GM21526 (cell line): Measurements from ENCODE around the gene SCN5A.

Experiments
- ATAC-seq: cut with Tn5 transposase; IDR thresholded peaks from one replicate; pipeline ENCODE4 v1.9.1; 2021; ENCODE audit warnings: moderate library complexity; ENCODE audit not compliant: unreplicated experiment, low FRiP score

SCN5A gene

DNA sequence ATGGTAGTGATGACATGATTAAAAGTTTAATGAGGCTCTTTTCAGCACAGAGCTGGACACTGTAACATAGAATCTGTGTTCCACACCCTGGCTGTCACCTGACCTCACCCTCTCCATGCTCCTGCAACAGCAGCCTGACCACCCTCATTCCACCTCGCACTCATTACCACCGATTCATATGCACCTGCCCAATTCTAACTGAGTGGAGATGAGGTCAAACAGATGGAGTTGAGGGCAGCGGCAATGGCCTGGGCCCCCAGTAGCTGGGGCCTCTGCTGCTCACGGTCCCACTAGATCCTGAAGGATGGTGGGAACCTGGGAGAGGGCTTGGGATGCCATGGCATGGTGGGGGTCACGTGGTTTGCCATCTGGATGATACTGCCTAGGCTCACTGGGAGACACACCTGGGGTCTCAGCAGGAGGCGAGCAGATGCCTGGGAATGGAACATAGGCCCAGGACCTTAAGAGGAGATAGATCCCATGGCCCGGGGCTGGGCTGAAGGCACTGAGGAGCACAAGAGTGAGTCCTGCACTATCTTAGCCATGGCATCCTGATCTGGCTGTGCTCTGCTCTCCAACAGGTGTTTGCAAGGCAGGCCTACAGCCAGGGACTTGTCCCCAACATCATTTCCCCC lies 1.3 kb downstream of the SCN5A start:
- ATAC-seq, result no peak

DNA sequence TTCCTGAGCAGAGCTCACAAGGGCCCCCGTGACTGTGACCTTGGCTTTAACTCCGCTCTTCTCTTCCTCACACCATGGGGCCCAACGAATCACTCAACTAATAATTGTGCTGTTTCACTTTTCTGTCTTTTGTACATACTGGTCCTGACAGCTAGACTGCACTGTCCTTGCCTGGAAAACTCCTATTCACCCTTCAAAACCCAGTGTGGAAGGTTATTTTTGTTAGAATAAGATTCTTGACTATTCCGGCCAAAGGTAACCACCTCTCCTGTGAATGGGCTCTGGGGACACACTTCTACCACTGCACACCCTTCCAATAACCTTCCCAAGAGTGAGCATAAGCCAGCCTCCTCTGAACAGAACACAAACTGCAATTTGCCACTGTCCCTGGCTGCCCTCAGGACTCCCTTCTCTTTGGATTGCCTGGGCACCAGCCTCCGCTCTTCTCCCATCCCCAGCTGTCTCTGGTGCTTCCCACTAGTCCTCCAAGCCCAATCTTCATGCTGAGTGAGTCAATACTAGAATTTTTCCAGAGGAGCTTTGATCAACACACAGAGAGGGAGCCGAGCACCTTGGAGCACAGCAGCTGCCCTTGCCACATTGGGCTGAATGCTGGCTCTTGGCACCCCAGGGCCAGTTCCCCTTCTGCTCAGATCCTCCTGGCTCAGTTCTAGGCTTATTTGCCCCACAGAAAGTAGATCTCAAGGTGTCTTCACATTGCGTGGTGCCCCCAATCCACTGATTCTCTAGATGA lies 2.1 kb downstream of the SCN5A start:
- ATAC-seq, result no peak

DNA sequence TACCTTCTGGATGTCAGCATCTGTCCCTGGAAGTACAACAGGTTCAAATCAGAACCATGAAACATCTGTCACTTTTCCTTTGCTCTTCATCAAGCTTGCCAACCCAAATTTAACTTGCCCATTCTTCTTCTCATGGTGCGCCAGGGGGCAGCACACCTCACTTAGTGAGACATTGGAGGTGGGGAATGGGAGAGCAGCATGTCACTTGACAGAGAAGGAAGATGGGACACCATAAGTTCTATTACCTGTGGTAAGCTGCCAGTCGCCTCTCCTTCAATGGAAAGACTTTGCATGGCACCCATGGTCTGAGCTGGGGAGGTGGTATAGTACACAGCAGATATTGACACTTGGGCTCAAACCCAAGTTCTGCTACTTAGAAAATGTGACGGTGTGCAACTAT lies 2.9 kb downstream of the SCN5A start:
- no peak for ATAC-seq

DNA sequence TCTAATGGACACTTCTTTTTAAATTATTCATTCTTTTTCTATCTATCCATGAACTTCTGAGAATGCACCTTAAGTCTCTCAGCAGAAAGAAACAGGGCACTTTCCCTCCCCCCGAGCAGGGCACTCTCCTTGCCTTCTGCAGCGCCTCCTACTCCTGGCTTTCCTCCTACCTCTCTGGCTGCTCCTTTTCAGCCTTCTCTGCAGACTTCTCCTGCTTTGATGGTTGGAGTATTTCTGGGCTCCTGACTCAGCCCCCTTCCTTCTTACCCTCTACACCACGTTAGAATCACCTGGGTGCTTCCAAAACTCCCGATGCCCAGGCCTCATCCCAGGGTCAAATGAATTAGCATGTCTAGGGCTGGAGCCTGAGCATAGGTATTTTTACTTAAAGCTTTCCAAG lies 3.4 kb downstream of the SCN5A start:
- no peak for ATAC-seq

DNA sequence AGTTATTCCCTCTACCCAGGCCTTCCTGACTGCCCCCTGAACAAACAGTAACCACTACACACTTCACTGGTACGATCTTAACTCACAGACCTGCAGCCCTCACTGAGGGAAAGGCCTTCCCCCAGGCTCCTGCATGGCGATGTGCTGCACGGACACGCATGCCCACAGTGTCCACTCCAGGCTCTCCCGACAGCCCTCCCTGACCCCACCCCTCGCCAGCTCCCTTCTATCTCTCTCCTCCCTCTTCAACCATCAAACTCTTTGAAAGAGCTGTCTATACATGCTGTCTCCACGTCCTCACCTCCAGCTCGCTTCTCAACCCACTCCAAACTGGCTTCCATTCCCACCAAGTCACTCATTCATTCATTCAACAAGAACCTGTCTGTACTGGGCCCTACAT lies 3.9 kb downstream of the SCN5A start:
- ATAC-seq, result no peak

DNA sequence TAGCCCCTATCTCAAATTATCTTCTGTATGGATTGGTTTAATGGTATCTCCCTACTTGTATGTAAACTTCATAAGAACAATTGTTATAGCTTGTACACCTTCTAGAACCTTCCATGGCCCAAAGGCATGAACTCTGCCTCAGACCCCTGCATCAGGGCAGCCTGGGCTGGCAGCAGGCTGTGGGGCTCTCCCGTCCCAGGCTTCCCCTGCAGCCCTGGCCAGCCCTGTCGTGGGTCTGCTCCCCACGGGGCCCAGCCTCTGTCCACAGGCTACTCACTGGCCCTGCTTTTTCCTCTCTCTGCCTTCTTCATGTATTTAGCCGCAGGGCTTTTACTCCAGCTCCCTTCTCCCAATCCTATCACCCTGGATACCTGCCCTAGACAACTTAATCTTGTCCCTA lies 4.4 kb downstream of the SCN5A start:
- no peak for ATAC-seq

DNA sequence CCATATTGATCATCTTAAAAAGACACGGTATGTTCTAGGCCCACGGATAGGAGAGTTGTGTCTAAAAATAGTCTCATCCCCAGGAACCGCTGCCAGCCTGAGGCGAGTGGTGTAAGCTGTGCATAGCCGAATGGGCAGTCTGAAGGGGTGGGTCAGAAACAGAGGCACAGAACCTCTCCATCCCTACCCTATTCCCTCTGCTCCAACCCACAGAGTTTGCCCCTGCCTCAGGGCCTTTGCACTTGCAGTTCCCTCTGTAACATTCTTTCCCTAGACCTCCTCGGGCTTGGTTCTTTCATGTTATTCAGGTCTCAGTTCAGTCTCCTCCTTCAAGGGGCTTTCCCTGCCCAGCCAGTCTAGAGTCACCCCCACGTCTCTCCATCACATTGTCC lies 4.8 kb downstream of the SCN5A start:
- no peak for ATAC-seq

DNA sequence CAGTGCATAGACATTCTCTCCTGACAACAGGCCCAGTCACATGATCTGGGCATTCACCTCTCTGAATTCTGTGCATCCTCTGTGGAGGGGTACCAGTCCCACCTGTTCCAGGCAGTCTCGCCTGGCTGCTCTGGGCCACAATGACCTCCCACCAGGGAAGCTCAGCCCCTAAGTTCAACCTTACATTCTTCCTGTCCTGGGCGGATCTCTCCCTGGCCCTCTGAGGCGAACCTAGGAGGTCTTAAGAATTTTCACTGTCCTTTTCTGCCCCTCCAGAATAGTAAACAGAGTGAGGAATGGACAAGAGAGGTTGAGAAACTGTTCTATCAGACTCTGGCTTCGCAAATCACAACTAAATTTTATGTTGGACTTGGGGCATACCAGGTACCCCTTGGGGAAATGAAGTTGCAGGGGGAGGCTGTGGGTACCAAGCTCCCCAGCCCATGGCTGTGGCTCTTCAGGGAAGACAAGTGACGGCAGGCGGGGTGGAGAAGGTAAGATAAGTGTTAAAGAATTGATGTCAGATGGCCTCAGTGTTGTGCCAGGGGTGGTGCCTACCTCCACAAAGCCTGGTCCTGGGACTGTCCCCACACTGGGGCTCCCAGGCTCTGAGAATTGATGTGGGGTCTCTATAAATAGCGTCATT lies 5.3 kb downstream of the SCN5A start:
- ATAC-seq, result no peak

DNA sequence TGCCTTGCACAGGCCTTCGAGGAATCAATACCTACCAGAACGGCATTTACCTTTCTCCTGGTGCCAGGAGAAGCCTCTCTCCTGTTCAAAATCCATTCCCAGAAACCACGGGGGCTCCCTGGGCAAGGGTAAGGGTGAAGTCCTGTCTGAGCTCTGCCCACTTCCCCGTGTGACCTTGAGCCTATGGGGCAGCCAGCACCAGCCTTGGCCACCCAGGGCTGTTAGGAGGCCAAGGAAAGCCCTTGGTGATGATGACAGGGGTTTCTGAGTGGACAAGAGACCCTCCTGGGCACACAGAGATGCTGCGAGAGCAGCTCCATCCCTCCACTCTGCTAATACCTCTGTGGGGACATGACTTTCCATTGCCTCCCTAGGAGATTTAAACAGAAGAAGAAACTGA lies 5.9 kb downstream of the SCN5A start:
- ATAC-seq, result no peak

DNA sequence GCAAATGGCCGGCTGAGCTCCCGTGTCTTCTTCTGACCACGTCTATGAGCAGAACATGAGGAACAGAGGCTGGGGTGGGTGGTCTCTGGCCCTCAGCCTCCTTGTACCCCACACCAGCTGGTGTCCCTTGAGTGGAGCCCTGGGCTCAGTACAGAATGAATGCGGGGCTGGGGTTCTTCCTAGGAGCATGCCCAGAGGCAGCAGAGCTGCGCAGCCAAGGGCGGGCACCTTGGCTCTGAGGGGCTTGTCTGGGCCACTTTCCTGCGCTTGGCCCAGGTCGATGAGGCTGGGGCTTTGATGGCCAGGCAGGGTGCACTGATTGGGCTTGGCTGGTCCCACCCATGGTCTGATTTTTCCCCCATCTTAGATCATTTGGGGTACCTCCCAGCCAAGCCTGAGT lies 6.4 kb downstream of the SCN5A start:
- ATAC-seq, result no peak

DNA sequence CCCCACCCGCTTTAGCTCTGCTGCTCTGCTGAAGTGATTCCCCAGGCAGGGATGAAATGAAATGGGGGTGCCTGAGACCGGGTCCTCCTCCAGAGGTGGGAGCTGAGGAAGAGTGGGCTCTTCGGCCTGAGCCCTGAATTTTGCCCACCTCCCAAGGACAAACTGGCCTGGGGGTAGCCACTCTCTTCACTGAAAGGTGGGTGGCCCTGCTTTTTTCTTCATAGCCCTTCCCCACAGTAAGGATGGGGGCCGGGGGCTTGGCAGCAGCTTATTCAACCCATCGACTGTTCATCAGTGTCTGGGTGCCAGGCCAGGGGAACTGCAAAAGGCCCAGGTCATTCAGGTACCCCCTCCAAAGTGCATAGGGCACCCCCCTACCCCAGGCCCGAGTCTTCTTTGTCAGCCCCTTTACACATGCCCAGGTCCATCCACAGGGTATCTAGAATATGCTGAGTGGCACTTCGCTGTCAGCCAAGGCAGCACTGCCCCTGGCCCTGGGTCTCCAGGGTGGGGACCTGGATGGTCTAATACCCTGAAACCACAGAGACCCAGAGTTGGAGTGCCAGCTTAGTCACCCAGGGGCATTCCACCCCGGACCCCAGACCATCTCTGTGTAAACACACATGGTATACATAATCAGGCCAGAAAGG lies 7.9 kb downstream of the SCN5A start:
- no peak for ATAC-seq

DNA sequence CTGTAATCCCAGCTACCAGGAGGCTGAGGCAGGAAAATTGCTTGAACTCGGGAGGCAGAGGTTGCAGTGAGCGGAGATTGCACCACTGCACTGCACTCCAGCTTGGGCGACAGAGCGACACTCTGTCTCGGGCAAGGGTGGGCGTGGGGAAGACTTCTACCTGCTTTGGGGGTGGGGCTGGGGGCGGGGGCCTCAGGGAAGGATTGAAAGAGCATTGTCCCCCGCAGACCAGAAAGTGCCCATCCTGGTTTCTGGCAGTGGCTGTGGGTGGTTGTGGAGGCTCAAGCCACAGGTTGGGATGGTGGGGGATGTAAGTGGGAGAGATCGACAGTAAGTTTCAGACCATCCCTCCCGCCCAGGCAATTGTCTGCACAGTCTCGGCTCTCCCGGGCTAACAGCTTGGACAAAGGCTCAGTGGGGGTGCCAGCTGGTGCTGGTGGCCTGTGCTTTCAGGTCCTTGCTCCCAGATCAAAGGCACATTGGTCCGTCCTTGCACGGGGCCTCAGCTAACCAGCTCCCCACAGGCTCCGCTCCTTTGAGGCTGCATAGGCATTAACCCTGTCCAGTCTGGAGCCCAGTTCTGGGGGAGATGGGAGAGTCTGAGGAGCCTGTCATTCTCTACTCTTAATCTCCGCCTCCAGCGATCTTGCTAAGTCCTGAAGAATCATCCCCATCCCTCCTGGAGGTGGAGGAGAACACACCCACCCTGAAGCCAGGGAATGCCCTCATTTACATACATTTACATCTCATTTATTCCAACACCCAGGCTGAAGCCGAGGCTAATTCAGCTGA lies 8.6 kb downstream of the SCN5A start:
- no peak for ATAC-seq

DNA sequence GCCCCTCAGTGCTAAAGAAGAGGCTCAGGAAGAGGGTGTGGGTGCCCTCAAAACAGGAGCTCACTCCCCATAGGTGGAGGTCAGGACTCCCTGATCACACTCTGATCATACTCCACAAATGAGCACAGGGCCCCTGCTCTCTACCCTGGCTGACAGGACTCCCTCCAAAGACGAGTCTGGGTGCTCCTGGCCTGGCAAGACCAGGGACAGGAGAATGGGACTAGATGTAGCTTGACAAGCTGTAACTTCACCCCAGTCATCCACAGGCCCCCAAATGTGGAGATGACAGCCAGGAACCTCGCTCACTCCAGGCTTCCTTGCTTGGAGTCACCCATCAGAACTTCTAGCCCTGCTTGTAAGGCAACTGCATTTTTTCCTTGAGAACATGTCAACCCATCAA lies 11.1 kb downstream of the SCN5A start:
- no peak for ATAC-seq

DNA sequence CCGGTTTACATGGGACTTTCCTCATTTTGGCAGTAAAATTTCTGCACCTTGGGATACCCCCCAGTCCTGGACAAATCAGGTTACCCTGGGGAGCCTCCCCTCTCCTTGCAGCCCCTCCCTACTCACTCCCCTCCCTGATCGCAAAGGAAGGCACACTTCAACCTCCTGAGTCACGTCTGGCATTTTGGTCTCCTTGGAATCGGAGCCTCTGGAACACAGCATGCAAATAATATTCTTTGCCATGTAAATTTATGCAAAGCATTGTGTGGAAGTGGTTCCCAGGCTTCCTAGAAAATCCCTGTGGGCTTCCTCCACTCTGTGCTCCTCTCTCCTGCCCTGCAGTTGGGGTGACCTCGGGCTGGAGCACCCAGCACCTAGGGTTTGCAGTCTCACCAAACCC lies 11.6 kb downstream of the SCN5A start:
- no peak for ATAC-seq

DNA sequence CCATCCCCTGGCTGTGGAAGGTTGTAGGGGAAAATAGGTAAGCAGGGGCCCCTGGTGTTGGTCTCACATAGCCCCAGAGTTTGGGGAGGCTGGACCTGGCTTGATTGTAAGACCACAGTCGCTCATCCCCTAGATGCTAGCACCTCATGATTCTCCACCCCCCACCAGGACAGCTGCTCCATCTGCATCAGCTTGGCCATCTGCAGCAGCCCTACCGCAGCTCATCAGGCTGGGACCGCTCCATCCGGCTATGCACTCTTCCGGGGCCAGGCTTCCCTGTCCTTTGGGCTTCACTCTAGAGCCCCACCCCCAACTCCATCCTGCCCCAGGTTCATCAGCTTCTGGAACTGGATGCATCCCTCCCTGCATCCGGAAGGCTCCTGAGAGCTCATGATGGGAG lies 12.6 kb downstream of the SCN5A start:
- no peak for ATAC-seq

DNA sequence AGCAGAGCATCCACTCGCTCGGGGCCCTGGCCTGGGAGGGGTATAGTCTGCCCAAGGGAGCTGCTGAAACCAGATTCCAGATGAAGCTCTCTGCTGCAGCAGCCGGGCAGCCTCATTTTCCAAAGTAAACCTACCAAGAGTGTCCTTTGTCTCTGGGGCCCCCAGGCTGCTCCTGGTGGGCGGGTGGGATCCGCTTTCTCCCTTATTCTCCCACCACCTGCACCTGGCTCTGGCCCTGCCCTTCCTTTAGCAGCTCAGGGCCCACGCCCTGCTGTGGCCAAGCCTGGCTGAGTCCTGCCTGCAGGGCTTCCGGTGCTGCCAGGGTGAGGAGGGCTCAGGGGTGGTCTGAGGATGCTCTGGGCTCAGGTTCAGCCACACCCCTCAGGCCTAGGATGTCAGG lies 13.0 kb downstream of the SCN5A start:
- ATAC-seq, result no peak

DNA sequence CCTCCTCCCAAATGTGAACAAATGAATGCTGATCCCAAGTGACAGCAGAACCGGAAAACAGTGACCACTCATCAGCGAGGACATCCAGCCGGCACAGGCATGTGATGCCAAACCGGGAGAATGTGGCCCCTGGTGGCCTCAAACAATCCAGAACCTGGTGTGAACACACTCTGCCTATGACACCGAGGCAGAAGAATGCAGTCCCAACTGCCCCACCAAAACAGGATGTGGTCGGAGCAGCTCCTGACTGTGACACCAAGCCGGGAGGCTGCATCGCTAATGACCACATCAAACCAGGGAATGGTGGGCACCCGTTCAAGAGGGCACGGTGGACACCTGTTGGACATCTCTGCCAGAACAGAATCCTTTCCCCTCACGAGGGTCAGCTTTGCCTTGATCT lies 15.4 kb downstream of the SCN5A start:
- ATAC-seq, result no peak

DNA sequence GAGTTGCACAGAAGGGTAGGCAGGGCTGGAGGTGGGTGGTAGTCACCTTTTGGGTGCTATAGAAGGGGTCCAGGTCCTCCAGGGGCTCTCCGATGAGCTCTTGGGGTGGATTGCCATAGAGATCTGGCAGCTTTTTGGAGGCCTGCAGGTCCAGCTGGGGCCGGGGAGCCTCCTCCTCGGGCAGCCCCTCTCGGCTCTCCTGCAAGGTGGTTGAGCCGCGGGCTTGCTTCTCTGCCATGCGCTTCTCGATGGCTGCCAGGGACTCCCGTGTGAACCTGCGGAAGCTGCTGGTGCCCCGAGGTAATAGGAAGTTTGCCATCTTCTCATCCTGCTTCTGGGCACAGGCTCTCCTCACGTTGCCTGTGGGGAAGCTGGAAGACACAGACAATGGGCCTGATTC lies 16.5 kb downstream of the SCN5A start:
- ATAC-seq, result no peak

DNA sequence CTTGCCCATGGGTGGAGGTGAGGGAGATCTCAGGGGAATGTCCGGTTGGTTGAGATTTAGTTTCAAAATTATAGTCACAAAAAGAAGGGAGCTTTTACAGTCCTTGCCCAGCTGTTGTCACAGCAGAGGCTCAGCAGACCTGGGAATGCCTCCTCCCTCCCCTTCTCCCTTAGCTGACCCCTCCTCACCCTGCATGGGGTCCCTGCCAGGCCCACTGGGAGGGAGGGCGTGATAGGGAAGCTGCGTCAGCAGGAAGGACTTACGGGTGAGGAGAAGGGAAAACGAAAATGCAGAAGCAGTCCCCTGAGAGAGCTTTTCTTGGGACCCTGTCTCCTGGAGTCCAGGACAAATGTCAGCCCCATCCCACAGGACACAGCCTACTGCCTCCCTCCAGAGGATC lies 18.9 kb downstream of the SCN5A start:
- ATAC-seq, result no peak

DNA sequence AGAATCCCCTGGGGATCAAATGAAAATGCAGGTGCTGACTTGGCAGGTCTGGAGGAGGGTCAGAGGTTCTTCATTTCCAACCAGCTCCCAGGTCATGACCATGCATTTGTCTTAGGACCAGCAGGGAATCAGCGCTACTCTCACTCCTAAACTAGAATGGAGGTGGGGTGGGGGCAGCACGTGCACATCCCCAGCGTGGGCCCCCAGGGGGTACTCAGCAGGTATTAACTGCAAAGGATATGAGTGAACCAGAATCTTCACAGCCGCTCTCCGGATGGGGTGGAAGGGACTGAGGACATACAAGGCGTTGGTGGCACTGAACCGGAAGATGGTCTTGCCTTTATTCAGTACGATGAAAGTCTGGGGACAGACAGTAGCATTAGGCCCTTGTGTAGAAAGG lies 19.4 kb downstream of the SCN5A start:
- no peak for ATAC-seq

DNA sequence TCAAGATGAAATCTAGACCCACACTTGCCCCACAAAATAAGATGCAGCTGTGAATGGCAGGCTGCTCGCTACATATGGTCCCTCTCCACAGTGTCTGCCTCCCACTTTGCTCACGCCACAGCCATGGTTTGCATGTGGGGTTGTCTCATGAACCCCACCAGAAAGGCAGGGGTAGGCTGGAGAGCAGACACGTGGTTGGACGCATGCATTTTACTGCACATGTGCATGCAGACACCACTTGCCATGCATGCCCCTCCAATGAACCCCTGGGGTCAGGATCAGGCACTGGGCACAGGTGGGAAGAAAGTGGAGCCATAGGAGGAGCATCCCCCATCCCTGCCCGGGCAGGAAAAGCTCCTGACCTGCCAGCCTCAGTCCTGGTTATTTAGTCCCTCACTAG lies 20.7 kb downstream of the SCN5A start:
- no peak for ATAC-seq
